Measurements from ENCODE around the gene MRPL3.
"Not testable (repeated sequence)": the region's sequence is repeated elsewhere in the genome, so short reads cannot be mapped to it uniquely, and the experiment has no call there.

MRPL3 gene

GRCh38 chr3:131494706-131495105 is 8.1 kb downstream of the MRPL3 start:
- no peak for DNase-seq (ENCODE audit: low read depth in 2 of 2)

DNA sequence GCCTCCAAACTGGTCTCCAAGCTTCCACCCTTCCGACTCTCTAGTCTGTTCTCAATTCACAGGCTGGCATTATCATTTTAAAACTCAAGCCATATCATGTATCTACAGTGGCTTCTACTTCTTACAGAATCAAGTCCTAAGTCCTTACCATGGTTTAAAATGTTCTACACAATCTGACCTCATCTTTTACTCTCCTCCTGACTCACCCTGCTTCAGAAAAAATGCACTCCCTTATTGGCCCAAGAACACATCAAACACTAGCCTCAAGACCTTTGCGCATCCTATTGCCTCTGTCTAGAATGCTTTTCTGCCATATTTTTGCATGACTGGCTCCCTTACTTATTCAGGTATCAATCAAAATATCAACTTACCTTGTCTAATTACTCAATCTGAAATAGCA is 11.0 kb downstream of the MRPL3 start:
- DNase-seq (ENCODE audit: low read depth in 2 of 2), result no peak

DNA sequence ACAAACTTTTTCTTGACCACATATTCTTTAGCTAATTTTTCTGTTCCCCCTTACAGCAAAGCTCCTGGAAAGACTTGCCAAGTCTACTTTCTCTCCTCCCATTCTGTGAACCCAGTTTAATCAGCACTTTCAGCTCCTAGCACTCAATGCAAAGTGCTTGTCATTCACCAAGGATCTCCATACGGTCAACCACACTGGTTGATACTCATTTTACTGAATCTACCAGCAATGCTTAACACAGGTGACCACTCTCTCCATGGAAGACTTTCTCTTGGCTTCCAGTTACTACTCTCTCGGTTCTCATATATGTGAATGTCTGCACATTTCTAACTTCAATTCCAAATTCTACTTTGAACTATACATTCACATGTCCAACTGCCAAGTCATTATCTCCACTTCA is 11.7 kb downstream of the MRPL3 start:
- DNase-seq (ENCODE audit: low read depth in 2 of 2), result no peak

- DNase-seq (ENCODE audit: low read depth in 2 of 2), result not testable (repeated sequence)
Measured at GRCh38 chr3:131486545-131486944, 16.2 kb downstream of the MRPL3 start.

DNA sequence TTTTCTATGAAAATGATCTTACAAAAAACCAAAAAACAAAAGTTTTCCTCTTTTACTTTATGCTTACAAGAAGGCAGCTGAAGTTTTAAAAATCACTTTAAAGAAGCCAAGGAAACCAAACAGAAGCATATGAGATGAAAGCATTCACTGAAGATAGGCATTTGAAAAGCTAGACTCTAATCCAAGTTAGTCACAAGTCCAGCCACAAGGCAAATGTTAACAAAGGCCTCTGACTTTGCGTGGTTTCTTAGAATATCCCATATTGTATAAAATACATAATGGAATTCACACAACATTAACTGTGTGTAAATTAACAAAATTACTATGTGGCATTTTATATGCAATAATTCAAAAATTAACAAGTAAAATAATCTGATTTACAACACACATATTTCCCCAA is 17.7 kb downstream of the MRPL3 start:
- no peak for DNase-seq (ENCODE audit: low read depth in 2 of 2)

- no peak for DNase-seq (ENCODE audit: low read depth in 2 of 2)
Measured at GRCh38 chr3:131484496-131485111, 18.2 kb downstream of the MRPL3 start.

DNA sequence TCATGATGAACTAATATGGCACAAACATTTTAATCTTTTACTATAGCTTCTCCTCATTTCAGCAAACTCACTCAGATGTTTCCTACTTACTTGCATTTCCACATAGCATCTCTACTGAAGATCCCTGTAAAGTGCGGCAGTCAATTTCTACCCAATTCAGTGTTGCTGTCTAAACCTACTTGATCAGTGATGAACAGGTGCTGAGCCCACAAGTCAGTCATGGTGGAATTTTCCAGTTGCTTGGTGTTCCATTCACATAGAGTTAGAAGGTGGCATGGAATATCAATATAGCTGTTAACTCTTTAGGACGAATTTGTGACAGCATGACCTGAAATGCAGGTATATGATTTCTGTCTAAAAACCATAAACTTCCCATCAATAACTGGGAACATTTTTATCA is 22.7 kb downstream of the MRPL3 start:
- DNase-seq (ENCODE audit: low read depth in 2 of 2), result no peak

DNA sequence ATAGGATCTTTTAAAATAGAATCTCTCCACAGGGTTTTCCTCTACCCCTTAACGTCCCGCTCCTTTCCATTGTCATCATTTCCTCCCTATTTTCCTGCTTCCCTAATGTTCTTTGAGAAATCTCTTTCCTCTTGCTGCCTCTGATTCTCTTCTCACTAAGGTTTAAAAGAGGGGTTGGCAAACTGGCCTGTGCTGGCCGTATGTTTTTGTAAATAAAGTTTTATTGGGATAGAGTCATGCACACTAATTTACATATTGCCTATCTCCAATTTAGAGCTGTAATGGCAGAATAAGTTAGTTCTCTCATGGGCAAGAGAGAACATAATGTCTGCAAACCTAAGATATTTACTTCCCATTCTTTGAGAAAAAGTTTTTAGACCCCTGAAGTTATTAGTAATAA is 25.0 kb downstream of the MRPL3 start:
- DNase-seq (ENCODE audit: low read depth in 2 of 2), result no peak

DNA sequence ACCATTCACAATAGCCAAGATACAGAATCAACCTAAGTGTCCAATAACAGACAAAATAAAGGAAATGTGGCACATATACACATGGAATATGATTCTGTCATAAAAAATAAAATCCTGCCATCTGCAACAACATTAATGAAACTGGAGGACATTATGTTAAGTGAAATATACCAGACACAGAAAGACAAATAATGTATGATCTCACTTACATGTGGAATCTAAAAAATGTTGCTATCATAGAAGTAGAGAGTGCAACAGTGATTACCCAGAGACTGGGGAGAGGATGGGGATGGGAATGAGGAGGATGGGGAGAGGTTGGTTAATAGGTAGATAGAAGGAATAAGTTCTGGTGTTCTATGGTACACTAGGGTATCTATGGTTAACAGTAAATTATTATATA is 28.7 kb downstream of the MRPL3 start:
- no peak for DNase-seq (ENCODE audit: low read depth in 2 of 2)

DNA sequence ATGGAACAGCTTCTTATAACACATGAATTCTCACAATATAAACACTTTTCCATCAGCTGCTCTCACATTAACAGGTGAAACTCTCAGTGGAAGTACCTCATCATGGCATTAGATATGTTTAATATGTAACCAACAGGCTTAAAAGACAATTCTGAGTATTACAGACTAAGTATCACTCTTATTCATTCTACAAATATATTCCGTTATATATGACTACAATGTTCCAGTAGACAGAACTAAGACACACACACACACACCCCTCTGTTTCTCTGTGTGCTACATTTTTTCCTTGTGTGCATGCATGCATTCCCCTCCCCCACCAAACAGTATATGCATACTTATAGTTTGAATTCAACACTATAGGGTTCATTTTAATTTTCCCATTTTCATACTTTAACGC is 32.4 kb downstream of the MRPL3 start:
- DNase-seq (ENCODE audit: low read depth in 2 of 2), result no peak

GRCh38 chr3:131458653-131459052 is 44.1 kb downstream of the MRPL3 start:
- DNase-seq (ENCODE audit: low read depth in 2 of 2), result no peak

DNA sequence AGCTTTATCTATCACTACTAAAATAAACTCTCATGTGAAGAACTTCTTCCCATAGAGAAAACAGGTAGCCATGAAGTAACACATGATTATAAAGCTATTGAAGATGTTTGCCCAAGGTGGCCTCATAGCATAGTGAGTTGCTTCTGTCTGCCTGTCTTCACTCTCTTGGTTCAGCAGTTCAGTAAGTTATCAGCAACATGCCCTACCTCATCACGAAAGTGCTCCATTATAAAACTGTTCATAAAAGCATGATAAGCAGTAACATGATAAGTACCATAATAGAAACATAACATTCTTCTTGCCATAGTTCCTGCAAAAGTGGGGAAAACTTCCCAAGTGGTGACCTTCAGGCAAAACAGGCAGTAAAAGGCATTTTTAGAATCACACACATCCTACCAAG is 45.6 kb downstream of the MRPL3 start:
- DNase-seq (ENCODE audit: low read depth in 2 of 2), result no peak

- no peak for DNase-seq (ENCODE audit: low read depth in 2 of 2)
Measured at GRCh38 chr3:131454501-131454900, 48.3 kb downstream of the MRPL3 start.

DNA sequence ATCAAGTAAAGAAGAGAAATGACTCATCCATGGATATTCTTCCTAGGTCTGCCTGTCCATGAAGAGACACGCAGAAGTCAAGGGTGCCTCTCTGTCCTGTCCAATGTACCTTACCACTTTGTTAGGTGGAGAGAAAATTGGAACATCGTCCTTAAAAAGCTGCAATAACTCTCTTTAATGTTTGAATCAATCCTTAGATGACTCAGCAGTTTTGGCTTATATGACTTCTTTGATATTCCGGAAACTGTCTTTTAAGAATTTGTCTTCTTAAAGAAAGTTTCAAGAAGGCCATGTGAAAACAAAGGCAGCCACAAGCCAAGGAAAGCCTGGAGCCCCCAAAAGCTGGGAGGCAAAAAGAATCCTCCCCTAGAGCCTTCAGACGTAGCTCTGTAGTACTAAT is 49.2 kb downstream of the MRPL3 start:
- DNase-seq (ENCODE audit: low read depth in 2 of 2), result no peak

DNA sequence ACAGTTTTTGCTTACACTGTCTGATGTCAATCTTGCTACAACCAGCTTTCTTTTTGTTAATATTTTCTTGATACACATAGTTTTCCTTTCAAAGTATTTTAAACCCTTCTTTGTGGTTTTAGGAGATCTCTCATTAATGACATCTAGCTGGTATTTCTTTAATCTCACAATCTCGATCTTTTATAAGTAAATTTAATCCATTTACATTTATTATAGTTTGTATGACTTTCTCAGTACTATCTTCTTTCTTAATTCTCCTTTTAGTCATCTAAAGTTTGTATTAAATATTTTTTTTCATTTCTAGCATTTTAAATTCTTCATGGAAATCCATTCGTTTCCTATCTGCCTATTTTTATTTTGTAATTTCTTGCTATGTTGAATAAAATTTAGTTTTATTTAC is 55.4 kb downstream of the MRPL3 start:
- DNase-seq (ENCODE audit: low read depth in 2 of 2), result no peak

GRCh38 chr3:131444180-131444579 is 58.6 kb downstream of the MRPL3 start:
- DNase-seq (ENCODE audit: low read depth in 2 of 2), result no peak

DNA sequence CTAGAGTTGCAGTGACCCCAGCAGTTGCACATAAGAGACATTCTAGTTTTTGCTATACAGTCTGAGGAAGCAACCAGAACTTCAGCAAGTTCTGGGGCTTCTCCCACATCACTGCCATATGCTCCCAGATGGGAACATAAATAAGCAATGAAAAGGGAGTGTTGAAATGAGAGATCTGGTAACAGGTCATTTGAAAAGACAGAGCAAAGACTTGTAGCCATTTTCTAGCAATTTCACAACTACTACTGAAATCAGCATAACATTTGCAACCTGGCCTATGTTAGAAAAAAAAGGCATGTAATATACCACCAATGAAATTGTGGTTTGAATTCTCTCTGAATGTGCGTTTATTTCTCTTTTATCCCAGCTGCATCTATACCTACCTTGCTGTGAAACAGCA is 63.7 kb downstream of the MRPL3 start:
- no peak for DNase-seq (ENCODE audit: low read depth in 2 of 2)

DNA sequence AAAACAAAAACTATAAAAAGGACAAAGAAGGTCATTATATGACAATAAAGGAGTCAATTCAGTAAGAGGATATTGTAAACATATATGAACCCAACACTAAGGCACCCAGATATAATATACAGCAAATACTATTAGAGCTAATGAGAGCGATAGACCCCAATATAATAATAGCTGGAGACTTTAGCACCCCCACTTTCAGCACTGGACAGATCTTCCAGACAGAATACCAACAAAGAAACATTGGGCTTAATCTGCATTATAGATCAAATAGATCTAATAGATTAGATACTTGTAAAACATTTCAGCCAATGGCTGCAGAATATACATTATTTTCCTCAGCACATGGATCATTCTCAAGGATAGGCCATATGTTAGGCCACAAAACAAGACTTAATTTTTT is 67.8 kb downstream of the MRPL3 start:
- DNase-seq (ENCODE audit: low read depth in 2 of 2), result no peak

DNA sequence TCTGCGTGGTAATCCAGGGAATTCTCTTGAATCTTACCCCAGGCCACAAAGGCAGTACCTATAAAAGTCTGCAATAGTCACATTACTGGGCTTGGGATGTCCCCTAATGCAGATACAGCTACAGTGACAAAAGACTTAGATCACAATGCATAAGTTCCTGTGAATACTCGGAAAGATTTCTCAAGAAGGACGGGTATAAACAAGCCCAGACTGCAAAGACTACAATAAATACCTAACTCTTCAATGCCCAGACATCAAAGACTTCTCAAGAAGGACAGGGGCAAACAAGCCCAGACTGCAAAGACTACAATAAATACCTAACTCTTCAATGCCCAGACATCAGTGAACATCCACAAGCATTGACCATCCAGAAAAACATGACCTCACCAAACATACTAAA is 70.3 kb downstream of the MRPL3 start:
- no peak for DNase-seq (ENCODE audit: low read depth in 2 of 2)

DNA sequence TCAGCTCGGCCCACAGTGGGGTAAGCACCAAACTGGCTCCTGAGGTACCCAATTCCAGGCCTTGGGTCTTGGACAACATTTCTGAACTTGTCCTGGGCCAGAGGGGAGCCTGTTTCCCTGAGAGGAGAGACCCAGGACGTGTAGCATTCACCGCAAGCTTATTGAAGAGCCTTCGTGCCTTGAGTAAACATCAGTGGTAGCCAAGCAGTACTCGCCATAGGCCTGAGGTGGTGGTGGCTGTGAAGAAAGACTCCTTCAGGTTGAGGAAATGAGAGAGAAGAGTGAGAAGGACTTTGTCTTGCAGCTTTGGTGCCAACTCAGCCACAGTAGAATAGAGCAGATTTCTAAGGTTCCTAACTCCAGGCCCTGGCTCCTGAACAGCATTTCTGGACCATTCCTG is 71.0 kb downstream of the MRPL3 start:
- DNase-seq (ENCODE audit: low read depth in 2 of 2), result no peak

DNA sequence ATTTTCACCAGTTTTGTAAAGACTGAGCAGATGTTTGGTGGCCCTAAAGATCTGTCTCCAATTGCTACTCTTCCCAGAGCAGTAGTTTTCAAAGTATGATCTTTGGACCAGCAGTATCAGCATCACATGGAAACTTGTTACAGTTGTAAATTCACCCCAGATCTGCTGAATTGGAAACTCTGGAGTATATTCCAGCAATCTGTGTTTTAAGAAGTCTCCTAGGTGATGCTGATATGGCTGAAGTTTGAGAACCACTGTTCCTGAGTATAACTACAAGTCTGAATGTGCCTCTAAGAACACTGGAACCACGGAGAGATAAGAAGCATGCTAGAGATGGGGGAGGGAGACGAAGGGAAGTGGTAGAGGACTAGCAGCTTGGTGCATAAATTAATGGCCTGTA is 75.5 kb downstream of the MRPL3 start:
- no peak for DNase-seq (ENCODE audit: low read depth in 2 of 2)

- no peak for DNase-seq (ENCODE audit: low read depth in 2 of 2)
Measured at GRCh38 chr3:131421957-131422498, 80.7 kb downstream of the MRPL3 start.

GRCh38 chr3:131421301-131421700 is 81.5 kb downstream of the MRPL3 start:
- no peak for DNase-seq (ENCODE audit: low read depth in 2 of 2)

- no peak for DNase-seq (ENCODE audit: low read depth in 2 of 2)
Measured at GRCh38 chr3:131417751-131418150, 85.0 kb downstream of the MRPL3 start.

All from activated CD4-positive, alpha-beta T cell treated with anti-CD3 and anti-CD28 coated beads for 24 hours (primary cell).